IMR-90 (cell line): ENCODE measurements around the gene ZNF77. TPM values are rescaled to one million over a fixed set of nuclear protein-coding genes. Genes with fewer than 3 reads are reported as not detected.

Experiments
- ATAC-seq: fragments of 200-7000 bp; cut with Tn5 transposase; 2 replicates; pipeline ENCODE4 v1.9.1; 2020; ENCODE audit warnings: low read depth, mild to moderate bottlenecking, moderate library complexity
- BruUV-seq: library from RNA; stranded (reverse); fragments of 400-500 nt; replicated peaks from 2 replicates; lab custom pipeline; 2021; lab: Mats Ljungman, UMichigan
- CTCF ChIA-PET: fragments of 300-600 bp; formaldehyde crosslinking; extraction: SDS; loops from one replicate; lab custom pipeline; 2021; ENCODE audit warnings: antibody characterized with exemption; lab: Yijun Ruan, JAX
- POLR2A ChIA-PET: fragments of 300-600 bp; sonication (Branson Sonifier 250); formaldehyde crosslinking; loops from one replicate; lab custom pipeline; 2022; ENCODE audit warnings: antibody characterized with exemption; ENCODE audit not compliant: unreplicated experiment; lab: Charles Lee
- DNase-seq: peaks from one replicate; pipeline ENCODE4 v3.0.0; 2013
- H2AFZ ChIP-seq: replicated peaks from 2 replicates; pipeline ENCODE3; 2013; ENCODE audit warnings: low read length, mild to moderate bottlenecking; ENCODE audit not compliant: poor library complexity
- H2AK5ac ChIP-seq: 2 replicates; pipeline ENCODE4 v1.6.1; 2013; ENCODE audit warnings: low read depth, low read length, inconsistent platforms
- H2AK9ac ChIP-seq: replicated peaks from 2 replicates; pipeline ENCODE3; 2013; ENCODE audit warnings: mild to moderate bottlenecking, low read depth, low read length, moderate library complexity; ENCODE audit not compliant: poor library complexity
- H2BK120ac ChIP-seq: 2 replicates; pipeline ENCODE4 v1.6.1; 2013; ENCODE audit warnings: low read depth, low read length, inconsistent platforms
- H2BK15ac ChIP-seq: 3 replicates; pipeline ENCODE4 v1.6.1; 2013; ENCODE audit warnings: low read depth, low read length, inconsistent platforms
- H2BK20ac ChIP-seq: 2 replicates; pipeline ENCODE4 v1.6.1; 2013; ENCODE audit warnings: low read depth, mild to moderate bottlenecking, inconsistent platforms, low read length, moderate library complexity
- H2BK5ac ChIP-seq: 2 replicates; pipeline ENCODE4 v1.6.1; 2013; ENCODE audit warnings: mild to moderate bottlenecking, low read depth, low read length, inconsistent platforms; ENCODE audit not compliant: poor library complexity, severe bottlenecking
- H3K14ac ChIP-seq: replicated peaks from 2 replicates; pipeline ENCODE4 v1.6.1; 2013; ENCODE audit warnings: low read depth, low read length, inconsistent platforms
- H3K18ac ChIP-seq: 2 replicates; pipeline ENCODE4 v1.6.1; 2013; ENCODE audit warnings: low read depth, low read length, control low read depth
- H3K23ac ChIP-seq: 2 replicates; pipeline ENCODE4 v1.6.1; 2013; ENCODE audit warnings: low read depth, low read length, inconsistent platforms
- H3K27ac ChIP-seq: 2 replicates; pipeline ENCODE4 v1.5.1; 2013; ENCODE audit warnings: mild to moderate bottlenecking, control low read depth, low read length; ENCODE audit not compliant: insufficient read depth
- H3K27me3 ChIP-seq: 2 replicates; pipeline ENCODE4 v1.6.1; 2013; ENCODE audit warnings: low read length; ENCODE audit not compliant: control insufficient read depth, insufficient read depth
- H3K36me3 ChIP-seq: 2 replicates; pipeline ENCODE4 v1.6.1; 2013; ENCODE audit warnings: low read length, mixed read lengths; ENCODE audit not compliant: control insufficient read depth, insufficient read depth
- H3K4ac ChIP-seq: 2 replicates; pipeline ENCODE4 v1.6.1; 2013; ENCODE audit warnings: low read depth, low read length, inconsistent platforms
- H3K4me1 ChIP-seq: 2 replicates; pipeline ENCODE4 v1.6.1; 2013; ENCODE audit warnings: low read length, mixed read lengths; ENCODE audit not compliant: control insufficient read depth, insufficient read depth
- H3K4me2 ChIP-seq: 2 replicates; pipeline ENCODE4 v1.6.1; 2013; ENCODE audit warnings: low read depth, mild to moderate bottlenecking, control low read depth, low read length, moderate library complexity
- H3K4me3 ChIP-seq: 2 replicates; pipeline ENCODE4 v1.5.1; 2013; ENCODE audit warnings: low read depth, mild to moderate bottlenecking, control low read depth, low read length, moderate library complexity; ENCODE audit not compliant: insufficient read depth
- H3K56ac ChIP-seq: 2 replicates; pipeline ENCODE4 v1.6.1; 2013; ENCODE audit warnings: low read length, inconsistent platforms; ENCODE audit not compliant: insufficient read depth; ENCODE audit errors: extremely low read depth
- H3K79me1 ChIP-seq, 2 experiments: 2 replicates each; pipeline ENCODE4 v1.6.1; 2013; ENCODE audit warnings: low read length in 2 of 2, inconsistent platforms in 1 of 2, low read depth in 1 of 2
- H3K9ac ChIP-seq: 2 replicates; pipeline ENCODE4 v1.6.1; 2013; ENCODE audit warnings: low read depth, low read length, control low read depth
- H3K9me1 ChIP-seq: 2 replicates; pipeline ENCODE4 v1.6.1; 2013; ENCODE audit warnings: low read length, inconsistent platforms; ENCODE audit not compliant: insufficient read depth
- H3K9me3 ChIP-seq: 2 replicates; pipeline ENCODE4 v1.6.1; 2013; ENCODE audit warnings: low read length; ENCODE audit not compliant: control insufficient read depth, insufficient read depth
- H4K20me1 ChIP-seq: 2 replicates; pipeline ENCODE4 v1.6.1; 2013; ENCODE audit warnings: low read length, inconsistent platforms; ENCODE audit not compliant: insufficient read depth
- H4K5ac ChIP-seq: 2 replicates; pipeline ENCODE4 v1.6.1; 2013; ENCODE audit warnings: mild to moderate bottlenecking, low read depth, low read length, control low read depth
- H4K8ac ChIP-seq, 2 experiments: 2 replicates each; pipeline ENCODE4 v1.6.1; 2013; ENCODE audit warnings: low read depth in 2 of 2, low read length in 2 of 2, control low read depth in 1 of 2, inconsistent platforms in 1 of 2
- H4K91ac ChIP-seq: 2 replicates; pipeline ENCODE4 v1.6.1; 2013; ENCODE audit warnings: low read depth, low read length, inconsistent platforms; ENCODE audit not compliant: insufficient read depth
- BHLHE40 ChIP-seq: fragments of 150-350 bp; IDR thresholded peaks from 2 replicates; pipeline ENCODE4 v1.6.1; 2016; ENCODE audit warnings: mild to moderate bottlenecking, low read depth, low read length
- CEBPB ChIP-seq: IDR thresholded peaks from 2 replicates; pipeline ENCODE4 v1.6.1; 2012; ENCODE audit warnings: low read depth, low read length, improper control_type of control experiment
- FOS ChIP-seq: fragments of 150-350 bp; IDR thresholded peaks from 2 replicates; pipeline ENCODE4 v1.6.1; 2016; ENCODE audit warnings: low read depth, low read length
- MAFK ChIP-seq: IDR thresholded peaks from 2 replicates; pipeline ENCODE4 v1.6.1; 2012; ENCODE audit warnings: low read depth, low read length, improper control_type of control experiment
- MAZ ChIP-seq: IDR thresholded peaks from 2 replicates; pipeline ENCODE4 v1.6.1; 2012; ENCODE audit warnings: low read depth, mild to moderate bottlenecking, low read length, improper control_type of control experiment, moderate library complexity, borderline replicate concordance
- POLR2A ChIP-seq: IDR thresholded peaks from 2 replicates; pipeline ENCODE4 v1.6.1; 2012; ENCODE audit warnings: mild to moderate bottlenecking, low read depth, low read length
- RAD21 ChIP-seq: IDR thresholded peaks from 2 replicates; pipeline ENCODE4 v1.6.1; 2012; ENCODE audit warnings: low read length, improper control_type of control experiment
- RCOR1 ChIP-seq: IDR thresholded peaks from 2 replicates; pipeline ENCODE4 v1.6.1; 2012; ENCODE audit warnings: mild to moderate bottlenecking, low read length, improper control_type of control experiment; ENCODE audit not compliant: insufficient replicate concordance
- SMC3 ChIP-seq: fragments of 150-350 bp; IDR thresholded peaks from 2 replicates; pipeline ENCODE4 v1.6.1; 2016; ENCODE audit warnings: low read depth, mild to moderate bottlenecking, antibody characterized with exemption, low read length, moderate library complexity
- whole genome bisulfite sequencing, 2 experiments: methylation state at CpG; one replicate each; pipeline versions ENCODE4 v1.1.5 to v1.1.7; 2013; ENCODE audit warnings: missing lambda C conversion rate in 2 of 2; ENCODE audit not compliant: insufficient read length in 1 of 2; ENCODE audit errors: extremely low coverage in 2 of 2; 5-methylcytosine and 5-hydroxymethylcytosine counted together
- dilution Hi-C: fragments of 300-500 bp; cut with HindIII; formaldehyde crosslinking; loops from one replicate; pipeline ENCODE4 v1.14.3; 2018; ENCODE audit warnings: low sequenced_read_pairs; ENCODE audit not compliant: unreplicated experiment
- in situ Hi-C: fragments of 300-500 bp; cut with MboI; formaldehyde crosslinking; loops from 3 replicates; pipeline ENCODE4 v1.14.3; 2019; ENCODE audit warnings: low sequenced_read_pairs, inconsistent platforms, mixed read lengths
- intact Hi-C: fragments of 100-400 bp; cut with micrococcal nuclease; formaldehyde crosslinking; loops from 2 replicates; pipeline ENCODE4 v1.10.0; 2022
- polyA plus RNA-seq, 3 experiments: library from polyadenylated mRNA; depleted of rRNA; stranded (reverse); fragments of >200 nt; gene quantifications; 2 replicates each; pipeline ENCODE4 v1.2.3, GENCODE V29; 2012; ENCODE audit warnings: low replicate concordance in 1 of 3
- total RNA-seq: library from RNA; depleted of rRNA; stranded (reverse); fragments of >200 nt; gene quantifications from 2 replicates; pipeline ENCODE4 v1.2.3, GENCODE V29; 2012
- TF ChIP-seq, protein P1 (sequence below): conservative IDR thresholded peaks from 2 replicates; pipeline ENCODE4 v1.5.1; 2012; ENCODE audit warnings: mild to moderate bottlenecking, low read depth, low read length, improper control_type of control experiment

ZNF77 gene
- total and polyA plus RNA-seq, 2 of the 4 experiments (the other 2 are of a cell fraction) = 3.6 to 6.5 TPM

DNA sequence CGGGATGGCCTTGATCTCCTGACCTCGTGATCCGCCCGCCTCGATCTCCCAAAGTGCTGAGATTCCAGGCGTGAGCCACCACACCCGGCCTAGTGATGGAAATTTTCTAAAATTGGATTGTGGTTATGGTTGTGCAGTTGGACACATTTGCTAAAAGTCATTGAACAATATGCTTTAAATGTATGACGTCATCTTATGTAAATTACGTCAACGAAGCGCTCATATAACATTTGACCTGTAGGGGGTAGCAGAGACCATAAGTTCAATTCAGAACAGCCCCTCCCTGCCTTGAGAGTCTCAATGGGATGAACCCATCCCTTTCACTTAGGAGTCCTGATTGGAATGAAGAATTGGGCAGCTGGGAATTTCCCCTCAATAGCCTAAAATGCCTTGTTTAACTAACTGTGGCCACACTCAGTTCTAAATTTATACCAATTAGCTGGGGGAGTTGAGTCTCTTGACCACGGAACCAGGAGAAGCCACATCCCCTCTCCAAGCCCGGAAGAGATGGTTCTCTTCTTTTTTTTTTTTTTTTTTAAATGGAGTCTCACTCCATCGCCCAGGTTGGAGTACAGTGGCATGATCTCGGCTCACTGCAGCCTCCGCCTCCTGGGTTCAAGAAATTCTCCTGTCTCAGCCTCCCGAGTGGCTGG is 17.4 kb upstream of the ZNF77 start:
- no peak overlapping the region for H2BK20ac ChIP-seq
- H3K9ac ChIP-seq = no peak overlapping the region
- TF ChIP-seq POLR2A (no peak), FOS (peak; percentile 61; the same call in 1 of the 2 replicates), RAD21 (peak; percentile 85), MAFK (no peak), BHLHE40 (0 out of 2 replicates have a peak, but pooled peaks have one; percentile 23), SMC3 (peak; percentile 62), CEBPB (peak; percentile 41), MAZ (peak; percentile 92; the same call in 1 of the 2 replicates), RCOR1 (no peak)
- TF ChIP-seq, protein P1, sequence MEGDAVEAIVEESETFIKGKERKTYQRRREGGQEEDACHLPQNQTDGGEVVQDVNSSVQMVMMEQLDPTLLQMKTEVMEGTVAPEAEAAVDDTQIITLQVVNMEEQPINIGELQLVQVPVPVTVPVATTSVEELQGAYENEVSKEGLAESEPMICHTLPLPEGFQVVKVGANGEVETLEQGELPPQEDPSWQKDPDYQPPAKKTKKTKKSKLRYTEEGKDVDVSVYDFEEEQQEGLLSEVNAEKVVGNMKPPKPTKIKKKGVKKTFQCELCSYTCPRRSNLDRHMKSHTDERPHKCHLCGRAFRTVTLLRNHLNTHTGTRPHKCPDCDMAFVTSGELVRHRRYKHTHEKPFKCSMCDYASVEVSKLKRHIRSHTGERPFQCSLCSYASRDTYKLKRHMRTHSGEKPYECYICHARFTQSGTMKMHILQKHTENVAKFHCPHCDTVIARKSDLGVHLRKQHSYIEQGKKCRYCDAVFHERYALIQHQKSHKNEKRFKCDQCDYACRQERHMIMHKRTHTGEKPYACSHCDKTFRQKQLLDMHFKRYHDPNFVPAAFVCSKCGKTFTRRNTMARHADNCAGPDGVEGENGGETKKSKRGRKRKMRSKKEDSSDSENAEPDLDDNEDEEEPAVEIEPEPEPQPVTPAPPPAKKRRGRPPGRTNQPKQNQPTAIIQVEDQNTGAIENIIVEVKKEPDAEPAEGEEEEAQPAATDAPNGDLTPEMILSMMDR = peak; percentile 95
- POLR2A ChIA-PET = no interaction called here
- H3K4me1 ChIP-seq = no peaks in the 10 kb centered on the region
- H3K27me3 ChIP-seq = peaks cover 3% of the 10 kb centered on the region
- no TSS peak for BruUV-seq
- DNase-seq = peak; percentile 89
- no peak overlapping the region for H3K18ac ChIP-seq
- intact Hi-C loops (loop anchor here (1.0 kb wide), 2 partner anchors 142 to 201 kb away; no protein-coding TSS in a partner anchor), in situ Hi-C loops (loop anchor here (25.0 kb wide), 1 partner anchor 525 kb away; the partner anchor contains the start of genes SMIM24 and SMIM44), dilution Hi-C loops (no loop called here)
- H4K91ac ChIP-seq = no peak overlapping the region
- peak overlapping the region; percentile 14; the same call in 1 of the 2 replicates for H3K4me3 ChIP-seq
- no peak overlapping the region for H2BK120ac ChIP-seq
- CTCF ChIA-PET = interaction anchor here (0.6 to 1.4 kb wide), 6 partner anchors 11 to 182 kb away, joined by 3 read pairs; no protein-coding TSS in a partner anchor
- no peaks in the 10 kb centered on the region for H3K79me1 ChIP-seq
- no peaks in the 10 kb centered on the region for H3K36me3 ChIP-seq
- H4K20me1 ChIP-seq = no peaks in the 10 kb centered on the region
- peak overlapping the region; percentile 67 for H2AFZ ChIP-seq
- no peak overlapping the region for H3K4ac ChIP-seq
- no peak overlapping the region for H2BK15ac ChIP-seq
- H3K56ac ChIP-seq = no peak overlapping the region
- peak overlapping the region in 1 of 2 experiments; percentile 74; a peak in 1 of 4 replicates for H4K8ac ChIP-seq
- no peak overlapping the region for H3K23ac ChIP-seq
- H2BK5ac ChIP-seq = no peak overlapping the region
- H4K5ac ChIP-seq = peak overlapping the region; percentile 70; the same call in 1 of the 2 replicates
- H3K9me3 ChIP-seq = no peaks in the 10 kb centered on the region
- peak overlapping the region; percentile 15 for H2AK9ac ChIP-seq
- 0 out of 2 replicates have a peak overlapping the region, but pooled peaks have one; percentile 19 for H3K14ac ChIP-seq
- H3K4me2 ChIP-seq = peak overlapping the region; percentile 85
- no peaks in the 10 kb centered on the region for H3K9me1 ChIP-seq
- ATAC-seq = peak; percentile 99
- no peak overlapping the region for H3K27ac ChIP-seq
- 70% methylated on average over 2 of the region's 17 CpGs; no CpG with 5 or more reads in 1 of the 2 experiments for WGBS, 2 experiments
- no peak overlapping the region for H2AK5ac ChIP-seq
